Neural crest cell (in vitro differentiated cells): ENCODE results near the gene PELI3. TPM values are rescaled to one million over a fixed set of nuclear protein-coding genes. Genes with fewer than 3 reads are reported as not detected.
"Not testable (repeated sequence)": the region's sequence is repeated elsewhere in the genome, so short reads cannot be mapped to it uniquely, and the experiment has no call there.

Experiments used
- DNase-seq: peaks from one replicate; pipeline ENCODE4 v3.0.0; 2021; ENCODE audit warnings: low read depth, mixed read lengths, low spot score
- H3K27ac Mint-ChIP-seq: one replicate; pipeline ENCODE4 v1.8.0; 2021; ENCODE audit warnings: mild to moderate bottlenecking, mixed read lengths; ENCODE audit not compliant: unreplicated experiment
- H3K27me3 Mint-ChIP-seq: 2 replicates; pipeline ENCODE4 v1.8.0; 2021; ENCODE audit warnings: low read depth, mild to moderate bottlenecking, mixed read lengths
- H3K36me3 Mint-ChIP-seq: 2 replicates; pipeline ENCODE4 v1.8.0; 2021; ENCODE audit warnings: low read depth, mild to moderate bottlenecking, mixed read lengths
- H3K4me1 Mint-ChIP-seq: 2 replicates; pipeline ENCODE4 v1.8.0; 2021; ENCODE audit warnings: mixed read lengths
- H3K4me3 Mint-ChIP-seq: one replicate; pipeline ENCODE4 v1.8.0; 2021; ENCODE audit warnings: mild to moderate bottlenecking, mixed read lengths
- H3K9me3 Mint-ChIP-seq: 2 replicates; pipeline ENCODE4 v1.8.0; 2021; ENCODE audit warnings: mixed read lengths
- CTCF ChIP-seq: fragments of 200-600 bp; sonication (generic); conservative IDR thresholded peaks from 2 replicates; pipeline ENCODE4 v1.5.0; 2021; ENCODE audit warnings: antibody characterized with exemption, mild to moderate bottlenecking
- total RNA-seq: library from RNA; stranded (reverse); gene quantifications from 2 replicates; pipeline ENCODE4 v1.2.1, GENCODE V29; 2021

Gene PELI3
- total RNA-seq, 1 donor from 2014 or later: 13.3 TPM

GRCh38 chr11:66420671-66421476 is 45.8 kb upstream of the PELI3 start, which contains the start of gene NPAS4:
Gene NPAS4 (plus strand): TSS chr11:66421035. CDS start chr11:66421180, 145 bp downstream.
- DNase-seq: no peak
- Mint-ChIP-seq H3K4me1 (peaks cover 30% of the 10 kb centered on the region), H3K9me3 (no peaks in the 10 kb centered on the region), H3K27ac (no peak within 1 kb of the TSS), H3K27me3 (peaks cover 58% of the 10 kb centered on the region), H3K36me3 (peaks cover 2% of the 10 kb centered on the region), H3K4me3 (no peak within 1 kb of the TSS)
- TF ChIP-seq CTCF: no peak

DNA sequence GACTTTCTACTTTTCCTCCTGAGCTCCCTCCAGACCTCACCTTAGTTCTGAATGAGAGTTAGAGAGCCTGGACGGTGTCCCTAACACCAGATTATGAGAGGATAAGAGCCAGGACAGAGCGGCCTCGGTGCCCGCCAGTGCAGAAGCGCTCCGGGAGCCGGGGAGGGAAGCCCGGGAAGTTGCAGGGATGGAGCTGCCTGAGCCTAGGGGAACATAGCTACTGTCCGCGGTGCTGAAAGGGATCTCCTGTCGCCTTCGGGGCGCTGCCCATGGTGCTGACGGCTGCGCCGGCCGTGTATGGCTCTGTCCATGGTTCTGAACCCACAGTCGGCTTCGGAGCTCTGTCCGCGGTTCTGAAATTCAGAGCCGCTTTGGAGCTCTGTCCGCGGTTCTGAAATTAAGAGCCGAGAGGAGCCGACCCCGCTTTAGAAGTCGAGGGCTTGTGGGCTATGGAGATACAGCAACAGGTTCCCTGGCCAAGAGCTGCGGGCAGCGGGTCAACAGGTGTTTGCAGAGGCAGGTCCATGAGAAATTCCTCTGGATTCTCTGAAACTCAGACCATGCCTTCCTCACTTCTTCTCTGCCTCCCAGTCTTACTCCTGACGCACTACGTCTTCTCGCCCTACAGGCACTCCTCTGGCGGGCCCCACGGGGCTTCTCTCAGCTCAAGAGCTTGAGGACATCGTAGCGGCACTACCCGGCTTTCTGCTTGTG is 45.1 kb upstream of the PELI3 start:
- Mint-ChIP-seq H3K4me3 (no peak overlapping the region), H3K4me1 (peaks cover 30% of the 10 kb centered on the region), H3K27me3 (peaks cover 53% of the 10 kb centered on the region), H3K36me3 (peaks cover 2% of the 10 kb centered on the region), H3K9me3 (no peaks in the 10 kb centered on the region), H3K27ac (no peak overlapping the region)
- TF ChIP-seq CTCF: no peak
- DNase-seq: peak; percentile 98

DNA sequence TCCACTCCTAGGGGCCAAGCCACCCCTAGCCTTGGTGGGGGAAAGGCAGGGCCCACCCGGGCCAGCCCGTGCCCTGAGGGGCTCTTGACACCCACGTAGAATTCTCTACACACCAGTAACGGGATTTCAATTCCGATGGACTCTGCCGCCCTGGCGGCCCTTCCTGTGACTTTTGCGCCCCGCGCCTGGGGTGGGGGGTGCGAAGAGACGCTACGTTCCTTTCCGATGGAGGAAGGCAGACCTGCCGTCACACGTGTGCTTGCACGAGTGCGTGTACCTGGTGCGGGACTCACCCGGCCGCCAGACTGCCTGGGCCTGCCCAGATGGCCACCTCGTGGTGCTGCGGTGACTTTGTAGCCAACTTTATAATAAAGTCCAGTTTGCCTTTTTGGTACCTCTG is 40.4 kb upstream of the PELI3 start:
- no peak for TF ChIP-seq CTCF
- no peak overlapping the region for H3K27ac Mint-ChIP-seq
- H3K9me3 Mint-ChIP-seq: no peaks in the 10 kb centered on the region
- DNase-seq: no peak
- peaks cover 11% of the 10 kb centered on the region for H3K27me3 Mint-ChIP-seq
- peaks cover 4% of the 10 kb centered on the region for H3K4me1 Mint-ChIP-seq
- peaks cover 2% of the 10 kb centered on the region for H3K36me3 Mint-ChIP-seq
- no peak overlapping the region for H3K4me3 Mint-ChIP-seq

GRCh38 chr11:66428933-66429332 is 37.8 kb upstream of the PELI3 start:
- Mint-ChIP-seq H3K27ac (no peak overlapping the region), H3K4me3 (no peak overlapping the region), H3K9me3 (no peaks in the 10 kb centered on the region), H3K4me1 (no peaks in the 10 kb centered on the region), H3K27me3 (no peaks in the 10 kb centered on the region), H3K36me3 (no peaks in the 10 kb centered on the region)
- no peak for DNase-seq
- TF ChIP-seq CTCF: no peak

DNA sequence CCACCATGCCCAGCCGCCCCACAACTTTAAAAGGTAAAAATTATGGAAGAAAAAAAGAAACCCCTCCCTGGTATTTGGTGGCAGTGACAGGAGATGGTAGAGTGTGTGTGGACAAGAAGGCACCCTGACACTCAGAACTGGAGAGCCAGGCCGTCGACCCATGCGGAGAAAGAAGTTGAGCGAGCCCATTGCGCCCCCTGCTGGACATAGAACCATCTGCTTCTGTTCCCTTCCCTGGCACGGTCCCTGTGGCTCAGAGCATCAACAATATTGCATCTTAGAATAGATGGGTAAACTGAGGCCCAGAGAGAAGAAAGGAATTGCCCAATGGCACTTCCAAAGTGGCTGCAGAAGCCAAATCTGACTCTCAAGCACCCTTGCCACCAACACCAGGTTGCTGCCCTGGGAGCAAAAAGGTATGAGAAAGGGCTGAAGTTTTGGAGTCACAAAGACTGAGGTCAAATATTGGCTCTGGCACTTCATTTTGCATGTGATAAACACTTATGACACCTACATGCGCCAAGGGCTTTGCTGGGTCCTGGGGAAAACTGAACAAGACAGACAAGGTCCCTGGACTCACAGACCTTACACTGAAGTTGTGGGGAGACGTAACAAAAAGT is 36.6 kb upstream of the PELI3 start:
- TF ChIP-seq CTCF: peak; percentile 86
- no peaks in the 10 kb centered on the region for H3K27me3 Mint-ChIP-seq
- no peaks in the 10 kb centered on the region for H3K36me3 Mint-ChIP-seq
- DNase-seq: peak; percentile 82
- no peaks in the 10 kb centered on the region for H3K9me3 Mint-ChIP-seq
- H3K4me3 Mint-ChIP-seq: peak overlapping the region; percentile 13
- no peak overlapping the region for H3K27ac Mint-ChIP-seq
- no peaks in the 10 kb centered on the region for H3K4me1 Mint-ChIP-seq

- DNase-seq, H3K27me3 Mint-ChIP-seq, H3K4me1 Mint-ChIP-seq, H3K4me3 Mint-ChIP-seq, H3K9me3 Mint-ChIP-seq, H3K36me3 Mint-ChIP-seq: not testable (repeated sequence)
- H3K27ac Mint-ChIP-seq: peak overlapping the region; percentile 38
These were observed 35.4 kb upstream of the PELI3 start for GRCh38 chr11:66431287-66431686.

DNA sequence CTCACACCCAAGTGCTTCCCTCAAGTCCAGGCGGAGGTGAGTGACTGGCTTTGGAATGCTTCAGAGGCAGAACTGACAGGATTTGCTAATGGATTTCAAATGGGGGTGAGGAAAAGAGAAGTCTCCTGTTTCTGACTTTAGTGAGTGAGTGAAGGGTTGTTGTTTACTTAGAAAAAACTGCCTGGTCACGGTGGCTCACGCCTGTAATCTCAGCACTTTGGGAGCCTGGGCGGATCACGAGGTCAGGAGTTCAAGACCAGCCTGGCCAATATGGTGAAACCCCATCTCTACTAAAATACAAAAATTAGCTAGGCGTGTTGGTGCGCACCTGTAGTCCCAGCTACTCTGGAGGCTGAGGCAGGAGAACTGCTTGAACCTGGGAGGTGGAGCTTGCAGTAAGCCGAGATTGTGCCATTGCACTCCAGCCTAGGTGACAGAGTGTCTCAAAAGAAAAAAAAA is 34.8 kb upstream of the PELI3 start:
- not testable (repeated sequence) for H3K4me3 Mint-ChIP-seq, H3K27me3 Mint-ChIP-seq, H3K9me3 Mint-ChIP-seq, DNase-seq, H3K36me3 Mint-ChIP-seq, H3K27ac Mint-ChIP-seq, H3K4me1 Mint-ChIP-seq
